ENCODE data around the gene CDHR5. TPM values are rescaled to one million over a fixed set of nuclear protein-coding genes. Genes with fewer than 3 reads are reported as not detected.

The CDHR5 gene
- total and polyA plus RNA-seq, 9 of the 15 experiments (the other 6 are each of a cell fraction or from before 2014, with no cell fraction given): 0.16 TPM; not detected in 8

GRCh38 chr11:575996-576768, 48.6 kb downstream of the CDHR5 start, which contains the start of gene PHRF1 (continued):
- TF ChIP-seq ZBTB40 (IDR thresholded peaks at IDR 0.05): peak; percentile 97
- TF ChIP-seq ZBTB40 (CRISPR knock-in tag; IDR thresholded peaks at IDR 0.05): no peak
- TF ChIP-seq YY1 (IDR thresholded peaks at IDR 0.05; ENCODE audit: borderline replicate concordance in 1 of 3, control insufficient read depth in 1 of 3, extremely low read depth in 1 of 3, insufficient read depth in 3 of 3, insufficient read length in 1 of 3, insufficient replicate concordance in 2 of 3, low read depth in 1 of 3, low read length in 2 of 3): peak in 2 of 3 experiments; percentile 36 to 51
- 0 out of 2 replicates have a peak, but pooled peaks have one; percentile 36 for TF ChIP-seq ZNF395 (CRISPR knock-in tag; IDR thresholded peaks at IDR 0.05)
- TF ChIP-seq CHD4 (IDR thresholded peaks at IDR 0.05; ENCODE audit: insufficient read depth, insufficient replicate concordance, low read depth, low read length, poor library complexity, severe bottlenecking): no peak
